Calu3 (cell line): ENCODE results near the gene SCAND1. TPM values are rescaled to one million over a fixed set of nuclear protein-coding genes. Genes with fewer than 3 reads are reported as not detected.

Experiments used
- BruUV-seq: library from RNA; stranded (reverse); fragments of 400-500 nt; replicated peaks from 2 replicates; lab custom pipeline; 2021; lab: Mats Ljungman, UMichigan
- CTCF ChIA-PET: fragments of 300-600 bp; sonication (Branson Sonifier 250); formaldehyde crosslinking; loops from one replicate; lab custom pipeline; 2022; ENCODE audit warnings: antibody characterized with exemption; lab: Charles Lee
- DNase-seq: peaks from one replicate; pipeline ENCODE4 v3.0.0; 2022
- H3K27ac Mint-ChIP-seq: one replicate; pipeline ENCODE4 v1.8.0; 2022; ENCODE audit warnings: mixed read lengths; ENCODE audit not compliant: unreplicated experiment
- H3K27me3 Mint-ChIP-seq: one replicate; pipeline ENCODE4 v1.8.0; 2022; ENCODE audit warnings: mixed read lengths; ENCODE audit not compliant: unreplicated experiment
- H3K36me3 Mint-ChIP-seq: one replicate; pipeline ENCODE4 v1.8.0; 2022; ENCODE audit warnings: mild to moderate bottlenecking, moderate library complexity, mixed read lengths; ENCODE audit not compliant: insufficient read depth, unreplicated experiment
- H3K4me1 Mint-ChIP-seq: one replicate; pipeline ENCODE4 v1.8.0; 2022; ENCODE audit warnings: mild to moderate bottlenecking, low read depth, mixed read lengths; ENCODE audit not compliant: unreplicated experiment
- H3K4me3 Mint-ChIP-seq: one replicate; pipeline ENCODE4 v1.8.0; 2022; ENCODE audit warnings: mild to moderate bottlenecking, low read depth, moderate library complexity, mixed read lengths; ENCODE audit not compliant: unreplicated experiment
- H3K9me3 Mint-ChIP-seq: one replicate; pipeline ENCODE4 v1.8.0; 2022; ENCODE audit warnings: low read depth, mixed read lengths; ENCODE audit not compliant: unreplicated experiment
- intact Hi-C: fragments of 100-400 bp; cut with micrococcal nuclease; formaldehyde crosslinking; loops from one replicate; pipeline ENCODE4 v1.10.0; 2022; ENCODE audit not compliant: unreplicated experiment
- total RNA-seq: library from RNA; stranded (reverse); gene quantifications from 2 replicates; pipeline ENCODE4 v1.2.3, GENCODE V29; 2022
- TF ChIP-seq, protein P1 (sequence below): fragments of 200-600 bp; IDR thresholded peaks from one replicate; pipeline ENCODE4 v1.8.0; 2022; ENCODE audit warnings: antibody characterized with exemption; ENCODE audit not compliant: unreplicated experiment

Gene SCAND1
- total RNA-seq, 1 experiment from 2014 or later, result 88.6 TPM

- Mint-ChIP-seq H3K9me3 (no peaks in the 10 kb centered on the region), H3K4me3 (no peak overlapping the region), H3K36me3 (peaks cover 14% of the 10 kb centered on the region), H3K27me3 (no peaks in the 10 kb centered on the region), H3K4me1 (no peaks in the 10 kb centered on the region), H3K27ac (no peak overlapping the region)
- intact Hi-C loops, result no loop called here
- CTCF ChIA-PET, result no interaction called here
- DNase-seq, result no peak
- no TSS peak for BruUV-seq
- TF ChIP-seq, protein P1, sequence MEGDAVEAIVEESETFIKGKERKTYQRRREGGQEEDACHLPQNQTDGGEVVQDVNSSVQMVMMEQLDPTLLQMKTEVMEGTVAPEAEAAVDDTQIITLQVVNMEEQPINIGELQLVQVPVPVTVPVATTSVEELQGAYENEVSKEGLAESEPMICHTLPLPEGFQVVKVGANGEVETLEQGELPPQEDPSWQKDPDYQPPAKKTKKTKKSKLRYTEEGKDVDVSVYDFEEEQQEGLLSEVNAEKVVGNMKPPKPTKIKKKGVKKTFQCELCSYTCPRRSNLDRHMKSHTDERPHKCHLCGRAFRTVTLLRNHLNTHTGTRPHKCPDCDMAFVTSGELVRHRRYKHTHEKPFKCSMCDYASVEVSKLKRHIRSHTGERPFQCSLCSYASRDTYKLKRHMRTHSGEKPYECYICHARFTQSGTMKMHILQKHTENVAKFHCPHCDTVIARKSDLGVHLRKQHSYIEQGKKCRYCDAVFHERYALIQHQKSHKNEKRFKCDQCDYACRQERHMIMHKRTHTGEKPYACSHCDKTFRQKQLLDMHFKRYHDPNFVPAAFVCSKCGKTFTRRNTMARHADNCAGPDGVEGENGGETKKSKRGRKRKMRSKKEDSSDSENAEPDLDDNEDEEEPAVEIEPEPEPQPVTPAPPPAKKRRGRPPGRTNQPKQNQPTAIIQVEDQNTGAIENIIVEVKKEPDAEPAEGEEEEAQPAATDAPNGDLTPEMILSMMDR, result no peak
Observed at GRCh38 chr20:35910254-35910653, 44.0 kb downstream of the SCAND1 start.

- H3K36me3 Mint-ChIP-seq, result peaks cover 14% of the 10 kb centered on the region
Observed at GRCh38 chr20:35909796-35910195, 44.5 kb downstream of the SCAND1 start.

GRCh38 chr20:35909176-35909575, 45.1 kb downstream of the SCAND1 start:
- no TSS peak for BruUV-seq

More at GRCh38 chr20:35909796-35910195, 44.5 kb downstream of the SCAND1 start:
- intact Hi-C loops, result no loop called here
- Mint-ChIP-seq H3K4me3 (no peak overlapping the region), H3K9me3 (no peaks in the 10 kb centered on the region), H3K27ac (no peak overlapping the region), H3K4me1 (no peaks in the 10 kb centered on the region), H3K27me3 (no peaks in the 10 kb centered on the region)
- no TSS peak for BruUV-seq
- CTCF ChIA-PET, result no interaction called here
- no peak for DNase-seq
- TF ChIP-seq, protein P1, result no peak

DNA sequence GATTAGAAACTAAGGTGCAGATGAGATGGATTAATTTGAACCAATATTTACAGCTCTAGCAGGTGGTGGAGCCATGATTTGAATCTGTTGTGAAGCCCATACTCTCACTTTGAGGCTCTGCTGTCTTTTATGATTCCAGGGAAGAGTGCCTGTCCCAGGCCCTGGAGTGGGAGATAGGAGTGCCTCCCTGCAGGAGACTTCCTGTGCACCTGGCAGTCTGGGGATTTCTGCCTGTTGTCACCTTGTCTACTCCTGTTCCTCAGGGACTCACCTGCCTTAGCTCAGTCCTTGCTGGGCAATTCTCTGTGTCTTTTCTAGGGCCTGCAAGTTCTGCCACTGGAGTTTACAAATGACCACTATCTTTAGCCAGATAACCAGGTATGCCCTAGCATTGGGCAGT, 46.3 kb downstream of the SCAND1 start:
- intact Hi-C loops, result no loop called here
- Mint-ChIP-seq H3K27ac (no peak overlapping the region), H3K27me3 (no peaks in the 10 kb centered on the region), H3K9me3 (no peaks in the 10 kb centered on the region), H3K4me3 (no peak overlapping the region), H3K36me3 (peaks cover 3% of the 10 kb centered on the region), H3K4me1 (no peaks in the 10 kb centered on the region)
- TF ChIP-seq, protein P1, result no peak
- CTCF ChIA-PET, result interaction anchor here (0.6 kb wide), 1 partner anchor 99 kb away, joined by 3 read pairs; no protein-coding TSS in a partner anchor
- no TSS peak for BruUV-seq
- no peak for DNase-seq

More at GRCh38 chr20:35909176-35909575, 45.1 kb downstream of the SCAND1 start:
- no peaks in the 10 kb centered on the region for H3K4me1 Mint-ChIP-seq
- intact Hi-C loops, result no loop called here
- CTCF ChIA-PET, result no interaction called here
- H3K36me3 Mint-ChIP-seq, result peaks cover 9% of the 10 kb centered on the region
- TF ChIP-seq, protein P1, result no peak
- no peak overlapping the region for H3K27ac Mint-ChIP-seq
- no peak overlapping the region for H3K4me3 Mint-ChIP-seq
- H3K9me3 Mint-ChIP-seq, result no peaks in the 10 kb centered on the region
- H3K27me3 Mint-ChIP-seq, result no peaks in the 10 kb centered on the region
- DNase-seq, result no peak
